Neuron (in vitro differentiated cells): ENCODE results near the gene BARHL1.
"Not testable (repeated sequence)": the region's sequence is repeated elsewhere in the genome, so short reads cannot be mapped to it uniquely, and the experiment has no call there.

ENCODE experiments used
- H2AFZ ChIP-seq: one replicate; pipeline ENCODE4 v1.6.1; 2013; ENCODE audit warnings: low read depth, mild to moderate bottlenecking, inconsistent platforms, low read length, moderate library complexity
- H3K27me3 ChIP-seq: one replicate; pipeline ENCODE4 v1.6.1; 2013; ENCODE audit warnings: low read length; ENCODE audit not compliant: insufficient read depth
- H3K36me3 ChIP-seq: one replicate; pipeline ENCODE4 v1.6.1; 2013; ENCODE audit warnings: low read length; ENCODE audit not compliant: insufficient read depth
- H3K4me1 ChIP-seq: one replicate; pipeline ENCODE4 v1.6.1; 2013; ENCODE audit warnings: low read length; ENCODE audit not compliant: insufficient read depth
- H3K4me3 ChIP-seq: 2 replicates; pipeline ENCODE4 v1.5.1; 2013; ENCODE audit warnings: mild to moderate bottlenecking, low read length, moderate library complexity
- H3K9me3 ChIP-seq: one replicate; pipeline ENCODE4 v1.6.1; 2013; ENCODE audit warnings: low read length

BARHL1 gene

GRCh38 chr9:132564526-132564925, 17.9 kb upstream of the BARHL1 start:
- Histone ChIP-seq H3K9me3 (peaks cover 1% of the 10 kb centered on the region), H2AFZ (no peak overlapping the region), H3K27me3 (peaks cover 23% of the 10 kb centered on the region), H3K4me1 (peaks cover 20% of the 10 kb centered on the region), H3K36me3 (no peaks in the 10 kb centered on the region), H3K4me3 (no peak overlapping the region)

DNA sequence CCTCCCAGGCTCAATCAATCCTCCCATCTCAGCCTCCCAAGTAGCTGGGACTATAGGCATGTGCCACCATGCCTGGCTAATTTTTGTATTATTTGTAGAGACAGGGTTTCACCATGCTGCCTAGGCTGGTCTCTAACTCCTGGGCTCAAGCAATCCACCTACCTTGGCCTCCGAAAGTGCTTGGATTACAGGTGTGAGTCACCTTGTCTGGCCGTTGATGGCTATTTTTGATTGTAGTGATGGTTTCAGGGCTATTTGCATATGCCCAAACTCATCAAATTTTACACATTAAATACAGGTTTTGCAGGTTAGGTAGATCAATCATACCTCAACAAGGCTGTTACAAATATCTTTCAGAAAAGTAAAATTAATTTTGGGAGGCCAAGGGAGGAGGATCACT, 13.6 kb upstream of the BARHL1 start:
- not testable (repeated sequence) for H2AFZ ChIP-seq, H3K4me3 ChIP-seq, H3K9me3 ChIP-seq, H3K36me3 ChIP-seq, H3K4me1 ChIP-seq
- H3K27me3 ChIP-seq: peaks cover 28% of the 10 kb centered on the region

- Histone ChIP-seq H2AFZ (no peak overlapping the region), H3K27me3 (peaks cover 35% of the 10 kb centered on the region), H3K4me1 (peaks cover 7% of the 10 kb centered on the region), H3K9me3 (peaks cover 1% of the 10 kb centered on the region), H3K36me3 (no peaks in the 10 kb centered on the region), H3K4me3 (no peak overlapping the region)
Measured at GRCh38 chr9:132571806-132572600, 10.4 kb upstream of the BARHL1 start.

DNA sequence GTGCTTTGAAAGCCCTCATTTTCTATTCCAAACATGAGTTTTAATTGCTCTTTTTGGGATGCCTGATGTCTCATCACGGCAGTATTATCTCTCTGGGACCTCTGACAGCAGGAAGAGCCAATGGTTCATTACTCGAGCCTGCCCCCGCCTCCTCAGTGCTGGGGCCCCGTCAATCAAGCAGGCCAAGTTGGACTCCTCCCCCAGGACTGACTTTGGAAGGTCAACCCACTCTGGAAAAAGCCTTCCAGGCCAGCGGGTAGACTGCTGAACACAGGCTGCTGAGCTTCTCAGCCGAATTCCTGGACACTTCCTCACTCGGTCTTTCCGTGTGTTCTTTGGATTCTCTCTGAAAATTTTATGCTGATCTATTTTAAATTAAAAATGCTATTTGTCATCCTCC, 9.5 kb upstream of the BARHL1 start:
- Histone ChIP-seq H2AFZ (no peak overlapping the region), H3K9me3 (peaks cover under 1% of the 10 kb centered on the region), H3K27me3 (peaks cover 43% of the 10 kb centered on the region), H3K36me3 (no peaks in the 10 kb centered on the region), H3K4me1 (peaks cover 7% of the 10 kb centered on the region), H3K4me3 (no peak overlapping the region)

GRCh38 chr9:132575005-132575609, 7.3 kb upstream of the BARHL1 start:
- H3K27me3 ChIP-seq: peaks cover 61% of the 10 kb centered on the region

GRCh38 chr9:132575811-132576210, 6.6 kb upstream of the BARHL1 start:
- no peaks in the 10 kb centered on the region for H3K9me3 ChIP-seq
- no peak overlapping the region for H2AFZ ChIP-seq

More at GRCh38 chr9:132575005-132575609, 7.3 kb upstream of the BARHL1 start:
- no peak overlapping the region for H3K4me3 ChIP-seq
- no peak overlapping the region for H2AFZ ChIP-seq
- no peaks in the 10 kb centered on the region for H3K9me3 ChIP-seq
- H3K4me1 ChIP-seq: peaks cover 10% of the 10 kb centered on the region
- no peaks in the 10 kb centered on the region for H3K36me3 ChIP-seq

GRCh38 chr9:132577119-132577518, 5.3 kb upstream of the BARHL1 start:
- Histone ChIP-seq H3K4me1 (peaks cover 22% of the 10 kb centered on the region), H3K4me3 (no peak overlapping the region), H3K9me3 (no peaks in the 10 kb centered on the region), H3K27me3 (peaks cover 73% of the 10 kb centered on the region), H3K36me3 (no peaks in the 10 kb centered on the region), H2AFZ (no peak overlapping the region)

More at GRCh38 chr9:132575811-132576210, 6.6 kb upstream of the BARHL1 start:
- H3K4me3 ChIP-seq: no peak overlapping the region
- H3K36me3 ChIP-seq: no peaks in the 10 kb centered on the region
- peaks cover 68% of the 10 kb centered on the region for H3K27me3 ChIP-seq
- peaks cover 11% of the 10 kb centered on the region for H3K4me1 ChIP-seq

GRCh38 chr9:132578367-132578932, 4.0 kb upstream of the BARHL1 start:
- H2AFZ ChIP-seq: no peak overlapping the region
- peaks cover 16% of the 10 kb centered on the region for H3K4me1 ChIP-seq
- H3K4me3 ChIP-seq: no peak overlapping the region
- no peaks in the 10 kb centered on the region for H3K36me3 ChIP-seq
- H3K9me3 ChIP-seq: no peaks in the 10 kb centered on the region
- peaks cover 82% of the 10 kb centered on the region for H3K27me3 ChIP-seq

- Histone ChIP-seq H3K4me3 (no peak overlapping the region), H3K4me1 (peaks cover 16% of the 10 kb centered on the region), H3K27me3 (peaks cover 90% of the 10 kb centered on the region), H3K9me3 (no peaks in the 10 kb centered on the region), H3K36me3 (no peaks in the 10 kb centered on the region), H2AFZ (no peak overlapping the region)
Measured at GRCh38 chr9:132579427-132579798, 3.0 kb upstream of the BARHL1 start.

GRCh38 chr9:132582786-132583583, 579 bp downstream of the BARHL1 start:
- peaks cover 18% of the 10 kb centered on the region for H3K4me1 ChIP-seq
- no peaks in the 10 kb centered on the region for H3K36me3 ChIP-seq
- H3K4me3 ChIP-seq: no peak overlapping the region
- H3K27me3 ChIP-seq: peaks cover 98% of the 10 kb centered on the region
- no peak overlapping the region for H2AFZ ChIP-seq
- no peaks in the 10 kb centered on the region for H3K9me3 ChIP-seq

GRCh38 chr9:132583584-132584304, 1.3 kb downstream of the BARHL1 start:
- Histone ChIP-seq H3K27me3 (peaks cover 98% of the 10 kb centered on the region), H3K4me1 (peaks cover 18% of the 10 kb centered on the region), H2AFZ (no peak overlapping the region), H3K9me3 (no peaks in the 10 kb centered on the region), H3K4me3 (no peak overlapping the region), H3K36me3 (no peaks in the 10 kb centered on the region)
